SK-N-SH treated with all-trans-retinoic acid at 6 μM for 48 hours (cell line): ENCODE measurements around the gene MINDY4.

Source experiments
- ISL1 ChIP-seq: fragments of 250-450 bp; sonication (Bioruptor Pico); IDR thresholded peaks from 2 replicates; pipeline ENCODE4 v2.1.2; 2022; ENCODE audit warnings: mild to moderate bottlenecking, moderate library complexity
- ZFP30 ChIP-seq: fragments of 450-650 bp; formaldehyde crosslinking; IDR thresholded peaks from 2 replicates; pipeline ENCODE4 v1.5.0; 2022; ENCODE audit warnings: mild to moderate bottlenecking, moderate library complexity
- TF ChIP-seq, protein P1 (sequence below): fragments of 250-450 bp; sonication (Bioruptor Pico); IDR thresholded peaks from 2 replicates; pipeline ENCODE4 v1.8.0; 2021; ENCODE audit warnings: low read depth, mild to moderate bottlenecking, moderate library complexity, borderline replicate concordance
- TF ChIP-seq, protein P2 (sequence below): fragments of 250-450 bp; sonication (Bioruptor Pico); IDR thresholded peaks from 2 replicates; pipeline ENCODE4 v1.5.0; 2020; ENCODE audit warnings: mild to moderate bottlenecking, moderate library complexity

MINDY4 gene

DNA sequence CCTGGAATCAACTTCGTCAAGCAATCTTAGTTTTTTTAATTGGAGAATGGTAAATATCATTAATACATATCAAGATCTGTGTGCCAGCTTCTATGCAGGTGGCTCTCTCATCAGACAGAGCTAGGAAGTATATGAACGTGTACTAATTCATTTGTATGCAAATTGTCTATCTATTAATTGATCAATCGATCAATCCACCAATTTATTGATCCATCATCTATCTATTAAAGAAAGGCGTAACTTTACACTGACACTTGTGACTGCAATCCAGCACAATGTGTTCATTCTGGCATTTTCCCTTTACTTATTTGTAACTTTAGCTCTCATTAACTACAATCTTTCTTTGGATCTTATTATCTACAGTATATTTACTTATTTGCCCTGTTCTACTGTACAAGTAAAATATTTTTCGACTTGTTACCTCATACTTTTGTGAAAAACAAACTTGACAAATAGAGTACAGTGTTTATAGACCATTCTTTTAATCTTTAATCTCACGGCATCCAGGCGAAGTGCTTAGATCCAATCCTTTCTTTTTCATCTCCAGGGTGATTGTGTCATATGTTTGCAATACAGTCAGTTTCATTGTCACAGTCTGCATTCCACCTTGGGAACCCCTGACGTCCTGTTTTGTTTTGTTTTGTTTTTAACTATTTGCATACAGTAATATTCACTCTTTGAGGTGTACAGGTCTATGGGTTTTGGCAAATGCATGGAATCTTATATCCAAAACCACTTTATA is 170.5 kb downstream of the MINDY4 start (continued):
- TF ChIP-seq, protein P1, sequence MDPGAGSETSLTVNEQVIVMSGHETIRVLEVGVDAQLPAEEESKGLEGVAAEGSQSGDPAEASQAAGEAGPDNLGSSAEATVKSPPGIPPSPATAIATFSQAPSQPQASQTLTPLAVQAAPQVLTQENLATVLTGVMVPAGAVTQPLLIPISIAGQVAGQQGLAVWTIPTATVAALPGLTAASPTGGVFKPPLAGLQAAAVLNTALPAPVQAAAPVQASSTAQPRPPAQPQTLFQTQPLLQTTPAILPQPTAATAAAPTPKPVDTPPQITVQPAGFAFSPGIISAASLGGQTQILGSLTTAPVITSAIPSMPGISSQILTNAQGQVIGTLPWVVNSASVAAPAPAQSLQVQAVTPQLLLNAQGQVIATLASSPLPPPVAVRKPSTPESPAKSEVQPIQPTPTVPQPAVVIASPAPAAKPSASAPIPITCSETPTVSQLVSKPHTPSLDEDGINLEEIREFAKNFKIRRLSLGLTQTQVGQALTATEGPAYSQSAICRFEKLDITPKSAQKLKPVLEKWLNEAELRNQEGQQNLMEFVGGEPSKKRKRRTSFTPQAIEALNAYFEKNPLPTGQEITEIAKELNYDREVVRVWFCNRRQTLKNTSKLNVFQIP (CRISPR knock-in tag): no peak
- TF ChIP-seq ISL1: no peak
- TF ChIP-seq ZFP30 (CRISPR knock-in tag): no peak
- TF ChIP-seq, protein P2, sequence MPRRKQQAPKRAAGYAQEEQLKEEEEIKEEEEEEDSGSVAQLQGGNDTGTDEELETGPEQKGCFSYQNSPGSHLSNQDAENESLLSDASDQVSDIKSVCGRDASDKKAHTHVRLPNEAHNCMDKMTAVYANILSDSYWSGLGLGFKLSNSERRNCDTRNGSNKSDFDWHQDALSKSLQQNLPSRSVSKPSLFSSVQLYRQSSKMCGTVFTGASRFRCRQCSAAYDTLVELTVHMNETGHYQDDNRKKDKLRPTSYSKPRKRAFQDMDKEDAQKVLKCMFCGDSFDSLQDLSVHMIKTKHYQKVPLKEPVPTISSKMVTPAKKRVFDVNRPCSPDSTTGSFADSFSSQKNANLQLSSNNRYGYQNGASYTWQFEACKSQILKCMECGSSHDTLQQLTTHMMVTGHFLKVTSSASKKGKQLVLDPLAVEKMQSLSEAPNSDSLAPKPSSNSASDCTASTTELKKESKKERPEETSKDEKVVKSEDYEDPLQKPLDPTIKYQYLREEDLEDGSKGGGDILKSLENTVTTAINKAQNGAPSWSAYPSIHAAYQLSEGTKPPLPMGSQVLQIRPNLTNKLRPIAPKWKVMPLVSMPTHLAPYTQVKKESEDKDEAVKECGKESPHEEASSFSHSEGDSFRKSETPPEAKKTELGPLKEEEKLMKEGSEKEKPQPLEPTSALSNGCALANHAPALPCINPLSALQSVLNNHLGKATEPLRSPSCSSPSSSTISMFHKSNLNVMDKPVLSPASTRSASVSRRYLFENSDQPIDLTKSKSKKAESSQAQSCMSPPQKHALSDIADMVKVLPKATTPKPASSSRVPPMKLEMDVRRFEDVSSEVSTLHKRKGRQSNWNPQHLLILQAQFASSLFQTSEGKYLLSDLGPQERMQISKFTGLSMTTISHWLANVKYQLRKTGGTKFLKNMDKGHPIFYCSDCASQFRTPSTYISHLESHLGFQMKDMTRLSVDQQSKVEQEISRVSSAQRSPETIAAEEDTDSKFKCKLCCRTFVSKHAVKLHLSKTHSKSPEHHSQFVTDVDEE (CRISPR knock-in tag): no peak
